K562 (cell line): ENCODE measurements around the gene LRRC7. TPM values are rescaled to one million over a fixed set of nuclear protein-coding genes. Genes with fewer than 3 reads are reported as not detected.

Source experiments
- ATAC-seq: fragments of 200-7000 bp; cut with Tn5 transposase; 3 replicates; pipeline ENCODE4 v1.9.1; 2020; ENCODE audit warnings: moderate library complexity
- BruUV-seq: library from RNA; stranded (reverse); fragments of 400-500 nt; replicated peaks from 2 replicates; lab custom pipeline; 2021; lab: Mats Ljungman, UMichigan
- CTCF ChIA-PET: fragments of 300-600 bp; formaldehyde crosslinking; extraction: SDS; loops from one replicate; lab custom pipeline; 2021; ENCODE audit warnings: low intra/inter-chr PET ratio; lab: Yijun Ruan, JAX
- POLR2A ChIA-PET: fragments of 300-600, 350-650 bp; sonication (Branson Sonifier 250); formaldehyde crosslinking; extraction: SDS; loops from one replicate; lab custom pipeline; 2021; ENCODE audit warnings: antibody characterized with exemption, inconsistent platforms; lab: Yijun Ruan, JAX
- DNase-seq, 4 experiments: peaks; one replicate each; pipeline versions ENCODE4 v3.0.0 to v3.0.0-alpha.2; 2011 to 2018; ENCODE audit warnings: low spot score in 3 of 4, mixed read lengths in 3 of 4; ENCODE audit errors: extremely low read depth in 1 of 4
- FAIRE-seq: peaks from 2 replicates; lab custom pipeline; 2011; peaks lifted over from hg19 to GRCh38; lab: Jason Lieb, UNC
- H2AFZ ChIP-seq: 2 replicates; pipeline ENCODE4 v1.6.0; 2011; ENCODE audit warnings: low read depth, low read length, control low read depth, inconsistent platforms
- H3K27ac ChIP-seq: fragments of 200-600 bp; 3 replicates; pipeline ENCODE4 v1.8.0; 2011; ENCODE audit warnings: low read depth, mild to moderate bottlenecking, control low read depth, inconsistent platforms, low read length, moderate library complexity, mixed read lengths; ENCODE audit errors: extremely low read depth
- H3K27me3 ChIP-seq, 2 experiments: fragments of 300-600 bp in 1 of 2; 2 replicates in 1 of 2; 3 replicates in 1 of 2; pipeline versions ENCODE4 v1.6.0 to v1.8.0; 2011; ENCODE audit warnings: inconsistent platforms in 2 of 2, low read length in 2 of 2, mild to moderate bottlenecking in 1 of 2, mixed read lengths in 1 of 2, moderate library complexity in 1 of 2; ENCODE audit not compliant: control insufficient read depth in 2 of 2, insufficient read depth in 2 of 2
- H3K36me3 ChIP-seq: fragments of 300-600 bp; 3 replicates; pipeline ENCODE4 v1.8.0; 2011; ENCODE audit warnings: mild to moderate bottlenecking, low read length, inconsistent platforms; ENCODE audit not compliant: control insufficient read depth, insufficient read depth
- H3K4me1 ChIP-seq, 2 experiments: fragments of 200-600 bp in 1 of 2; replicated peaks in 1 of 2; 2 replicates in 1 of 2; 3 replicates in 1 of 2; pipeline versions ENCODE4 v1.5.1 to v1.8.0; 2011; ENCODE audit warnings: inconsistent platforms in 2 of 2, low read length in 2 of 2, mild to moderate bottlenecking in 1 of 2, mixed read lengths in 1 of 2, moderate library complexity in 1 of 2; ENCODE audit not compliant: control insufficient read depth in 2 of 2, insufficient read depth in 2 of 2
- H3K4me2 ChIP-seq: 2 replicates; pipeline ENCODE4 v1.6.1; 2011; ENCODE audit warnings: low read length, control low read depth, inconsistent platforms, mixed read lengths; ENCODE audit not compliant: insufficient read depth
- H3K4me3 ChIP-seq: fragments of 200-600 bp; sonication (generic), shearing (Covaris generic); 2 replicates; pipeline ENCODE4 v1.5.1; 2016; ENCODE audit warnings: control low read depth, inconsistent platforms
- H3K79me2 ChIP-seq: fragments of 200-600 bp; 3 replicates; pipeline ENCODE4 v1.8.0; 2011; ENCODE audit warnings: low read length, inconsistent platforms; ENCODE audit not compliant: control insufficient read depth, insufficient read depth
- H3K9ac ChIP-seq, 2 experiments: 2 replicates each; pipeline versions ENCODE4 v1.6.0 to v1.6.1; 2011; ENCODE audit warnings: low read depth in 2 of 2, low read length in 2 of 2, control low read depth in 1 of 2, inconsistent platforms in 1 of 2, mild to moderate bottlenecking in 1 of 2, mixed read lengths in 1 of 2; ENCODE audit not compliant: insufficient read depth in 1 of 2
- H3K9me1 ChIP-seq: one replicate; pipeline ENCODE4 v1.6.0; 2011; ENCODE audit warnings: inconsistent platforms, mild to moderate bottlenecking, low read length, moderate library complexity; ENCODE audit not compliant: control insufficient read depth, insufficient read depth
- H3K9me3 ChIP-seq: replicated peaks from 2 replicates; pipeline ENCODE4 v1.5.1; 2011; ENCODE audit warnings: low read depth, low read length, inconsistent platforms; ENCODE audit not compliant: control insufficient read depth, insufficient read depth
- H4K20me1 ChIP-seq: replicated peaks from 2 replicates; pipeline ENCODE4 v1.6.1; 2011; ENCODE audit warnings: low read length, inconsistent platforms, mixed read lengths; ENCODE audit not compliant: control insufficient read depth, insufficient read depth
- ARID1B ChIP-seq: fragments of 450-650 bp; IDR thresholded peaks from 2 replicates; pipeline ENCODE4 v1.6.1; 2016; ENCODE audit warnings: antibody characterized with exemption, mild to moderate bottlenecking, inconsistent platforms
- CBFA2T3 ChIP-seq: fragments of 450-650 bp; IDR thresholded peaks from 2 replicates; pipeline ENCODE4 v1.6.1; 2017
- EHMT2 ChIP-seq: fragments of 450-650 bp; IDR thresholded peaks from 2 replicates; pipeline ENCODE4 v1.6.1; 2018; ENCODE audit warnings: antibody characterized with exemption
- HIVEP1 ChIP-seq: fragments of 250-450 bp; sonication (Bioruptor Pico); IDR thresholded peaks from 2 replicates; pipeline ENCODE4 v1.4.0; 2020; ENCODE audit warnings: mild to moderate bottlenecking
- JUNB ChIP-seq: fragments of 450-650 bp; formaldehyde crosslinking; conservative IDR thresholded peaks from 2 replicates; pipeline ENCODE4 v1.4.0; 2020; ENCODE audit warnings: mild to moderate bottlenecking
- KDM1A ChIP-seq, 2 experiments: fragments of 450-650 bp; IDR thresholded peaks; 2 replicates each; pipeline ENCODE4 v1.6.1; 2016; ENCODE audit warnings: mild to moderate bottlenecking in 2 of 2
- SRSF1 ChIP-seq: fragments of 200-400 bp; formaldehyde crosslinking; IDR thresholded peaks from 2 replicates; pipeline ENCODE4 v1.6.1; 2017; ENCODE audit warnings: mild to moderate bottlenecking, low read depth, low read length, moderate library complexity
- TCFL5 ChIP-seq: fragments of 250-450 bp; sonication (Bioruptor Pico); conservative IDR thresholded peaks from 2 replicates; pipeline ENCODE4 v1.6.1; 2021; ENCODE audit warnings: mild to moderate bottlenecking, moderate library complexity, matching md5 sums
- WHSC1 ChIP-seq: IDR thresholded peaks from one replicate; pipeline ENCODE4 v1.6.1; 2012; ENCODE audit warnings: low read length, control low read depth, inconsistent platforms
- ZBTB8A ChIP-seq: fragments of 450-650 bp; IDR thresholded peaks from 2 replicates; pipeline ENCODE4 v1.6.1; 2018; ENCODE audit warnings: mild to moderate bottlenecking, moderate library complexity; ENCODE audit not compliant: partially characterized antibody
- WGBS: fragments of 100-300 bp; shearing (Covaris generic); methylation state at CpG from one replicate; pipeline ENCODE4 v1.1.6; 2016; ENCODE audit warnings: low coverage, mixed read lengths; ENCODE audit not compliant: insufficient coverage; ENCODE audit errors: missing lambda C conversion rate; 5-methylcytosine and 5-hydroxymethylcytosine counted together
- in situ Hi-C: fragments of 300-500 bp; cut with MboI; formaldehyde crosslinking; loops from 4 replicates; pipeline ENCODE4 v1.15.0; 2018; ENCODE audit warnings: inconsistent platforms, mixed read lengths
- intact Hi-C: fragments of 100-400 bp; cut with micrococcal nuclease; formaldehyde crosslinking; loops from 2 replicates; pipeline ENCODE4 v1.14.2; 2022
- polyA plus RNA-seq, 8 experiments: library from polyadenylated mRNA; depleted of rRNA in 4 of 8; stranded (reverse) in 5 of 8; unstranded in 3 of 8; fragments of >200 nt; fragmentation: Nextera tagmentation in 2 of 8; fragmentation: Illumina TruSeq in 1 of 8; extraction: Ambion mirVana in 2 of 8; extraction: Trizol in 1 of 8; gene quantifications; 2 replicates each; pipeline versions ENCODE4 v1.2.1 to v1.2.3, GENCODE V29; 2011 to 2014; ENCODE audit warnings: inconsistent platforms in 1 of 8, missing spikeins in 1 of 8
- total RNA-seq, 7 experiments: library from RNA; depleted of rRNA in 6 of 7; stranded (reverse); fragments of >200 nt in 6 of 7; fragmentation: Illumina TruSeq in 2 of 7; extraction: Trizol in 2 of 7; gene quantifications; 2 replicates each; pipeline versions ENCODE4 v1.2.1 to v1.2.3, GENCODE V29; 2011 to 2021; ENCODE audit warnings: low replicate concordance in 1 of 7
- TF ChIP-seq, protein P1 (sequence below): fragments of 250-450 bp; sonication (Bioruptor Pico); IDR thresholded peaks from 2 replicates; pipeline ENCODE4 v1.8.0; 2021; ENCODE audit warnings: moderate library complexity, mild to moderate bottlenecking, inconsistent platforms
- TF ChIP-seq, protein P2 (sequence below): fragments of 250-450 bp; sonication (Bioruptor Pico); IDR thresholded peaks from 2 replicates; pipeline ENCODE4 v1.5.0; 2020; ENCODE audit warnings: mild to moderate bottlenecking
- TF ChIP-seq, protein P3 (sequence below): fragments of 450-650 bp; IDR thresholded peaks from 2 replicates; pipeline ENCODE4 v1.7.0; 2016; ENCODE audit warnings: borderline replicate concordance
- TF ChIP-seq, protein P4 (sequence below): fragments of 450-650 bp; formaldehyde crosslinking; IDR thresholded peaks from 2 replicates; pipeline ENCODE4 v1.4.0; 2020; ENCODE audit warnings: mild to moderate bottlenecking, moderate library complexity

The LRRC7 gene
- total and polyA plus RNA-seq, 9 of the 15 experiments (the other 6 are each of a cell fraction or from before 2014, with no cell fraction given), result 0.09 to 0.94 (median 0.49) TPM

DNA sequence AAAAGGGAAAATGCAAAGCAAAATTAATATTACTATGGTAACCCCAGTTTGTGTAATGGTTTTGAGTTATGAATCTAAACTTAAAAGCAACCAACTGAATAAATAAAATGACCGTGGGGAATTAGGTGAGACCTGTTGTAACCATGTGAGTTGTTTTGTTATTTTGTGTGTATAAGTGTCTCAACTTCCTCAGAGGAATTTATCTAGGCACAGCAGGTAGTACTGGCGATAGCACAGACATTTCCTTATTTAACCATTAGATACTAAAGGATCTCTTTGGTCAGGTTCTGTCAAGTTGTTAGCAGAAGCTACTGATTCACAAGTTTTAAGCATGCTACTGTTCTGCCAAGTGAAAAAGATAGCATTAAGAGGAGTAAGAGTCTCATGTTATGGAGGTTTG is 39.3 kb upstream of the LRRC7 start (continued):
- TF ChIP-seq, protein P1, sequence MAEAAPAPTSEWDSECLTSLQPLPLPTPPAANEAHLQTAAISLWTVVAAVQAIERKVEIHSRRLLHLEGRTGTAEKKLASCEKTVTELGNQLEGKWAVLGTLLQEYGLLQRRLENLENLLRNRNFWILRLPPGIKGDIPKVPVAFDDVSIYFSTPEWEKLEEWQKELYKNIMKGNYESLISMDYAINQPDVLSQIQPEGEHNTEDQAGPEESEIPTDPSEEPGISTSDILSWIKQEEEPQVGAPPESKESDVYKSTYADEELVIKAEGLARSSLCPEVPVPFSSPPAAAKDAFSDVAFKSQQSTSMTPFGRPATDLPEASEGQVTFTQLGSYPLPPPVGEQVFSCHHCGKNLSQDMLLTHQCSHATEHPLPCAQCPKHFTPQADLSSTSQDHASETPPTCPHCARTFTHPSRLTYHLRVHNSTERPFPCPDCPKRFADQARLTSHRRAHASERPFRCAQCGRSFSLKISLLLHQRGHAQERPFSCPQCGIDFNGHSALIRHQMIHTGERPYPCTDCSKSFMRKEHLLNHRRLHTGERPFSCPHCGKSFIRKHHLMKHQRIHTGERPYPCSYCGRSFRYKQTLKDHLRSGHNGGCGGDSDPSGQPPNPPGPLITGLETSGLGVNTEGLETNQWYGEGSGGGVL (CRISPR knock-in tag), result no peak
- TF ChIP-seq WHSC1 (no peak), ARID1B (0 out of 2 replicates have a peak, but pooled peaks have one; percentile 22), ZBTB8A (no peak), CBFA2T3 (peak; percentile 35; the same call in 1 of the 2 replicates), EHMT2 (no peak)
- TF ChIP-seq, protein P2, sequence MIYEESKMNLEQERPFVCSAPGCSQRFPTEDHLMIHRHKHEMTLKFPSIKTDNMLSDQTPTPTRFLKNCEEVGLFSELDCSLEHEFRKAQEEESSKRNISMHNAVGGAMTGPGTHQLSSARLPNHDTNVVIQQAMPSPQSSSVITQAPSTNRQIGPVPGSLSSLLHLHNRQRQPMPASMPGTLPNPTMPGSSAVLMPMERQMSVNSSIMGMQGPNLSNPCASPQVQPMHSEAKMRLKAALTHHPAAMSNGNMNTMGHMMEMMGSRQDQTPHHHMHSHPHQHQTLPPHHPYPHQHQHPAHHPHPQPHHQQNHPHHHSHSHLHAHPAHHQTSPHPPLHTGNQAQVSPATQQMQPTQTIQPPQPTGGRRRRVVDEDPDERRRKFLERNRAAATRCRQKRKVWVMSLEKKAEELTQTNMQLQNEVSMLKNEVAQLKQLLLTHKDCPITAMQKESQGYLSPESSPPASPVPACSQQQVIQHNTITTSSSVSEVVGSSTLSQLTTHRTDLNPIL (CRISPR knock-in tag), result no peak

DNA sequence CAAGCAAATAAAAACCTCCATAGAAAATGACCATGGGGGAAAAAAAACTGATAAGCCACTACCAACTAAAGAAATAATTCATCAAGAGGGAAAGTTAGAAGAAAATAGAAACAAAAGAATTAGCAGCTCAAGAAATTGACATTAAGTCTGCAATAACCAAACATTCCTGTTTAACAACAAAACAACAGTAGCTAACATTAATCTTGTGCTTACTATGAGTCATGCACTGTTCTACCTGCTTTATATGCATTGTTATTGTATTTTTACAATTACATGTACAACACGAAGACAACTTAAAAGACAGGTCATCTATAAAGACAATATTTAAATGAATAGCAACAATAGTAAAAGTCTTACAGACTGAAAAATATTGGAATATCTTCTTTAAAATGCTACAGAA is 34.4 kb upstream of the LRRC7 start:
- H3K27me3 ChIP-seq, result no peaks in the 10 kb centered on the region
- in situ Hi-C loops, result no loop called here
- no peaks in the 10 kb centered on the region for H3K9me3 ChIP-seq
- no peak for ATAC-seq
- TF ChIP-seq, protein P3, sequence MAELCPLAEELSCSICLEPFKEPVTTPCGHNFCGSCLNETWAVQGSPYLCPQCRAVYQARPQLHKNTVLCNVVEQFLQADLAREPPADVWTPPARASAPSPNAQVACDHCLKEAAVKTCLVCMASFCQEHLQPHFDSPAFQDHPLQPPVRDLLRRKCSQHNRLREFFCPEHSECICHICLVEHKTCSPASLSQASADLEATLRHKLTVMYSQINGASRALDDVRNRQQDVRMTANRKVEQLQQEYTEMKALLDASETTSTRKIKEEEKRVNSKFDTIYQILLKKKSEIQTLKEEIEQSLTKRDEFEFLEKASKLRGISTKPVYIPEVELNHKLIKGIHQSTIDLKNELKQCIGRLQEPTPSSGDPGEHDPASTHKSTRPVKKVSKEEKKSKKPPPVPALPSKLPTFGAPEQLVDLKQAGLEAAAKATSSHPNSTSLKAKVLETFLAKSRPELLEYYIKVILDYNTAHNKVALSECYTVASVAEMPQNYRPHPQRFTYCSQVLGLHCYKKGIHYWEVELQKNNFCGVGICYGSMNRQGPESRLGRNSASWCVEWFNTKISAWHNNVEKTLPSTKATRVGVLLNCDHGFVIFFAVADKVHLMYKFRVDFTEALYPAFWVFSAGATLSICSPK, result no peak
- TF ChIP-seq, protein P4, sequence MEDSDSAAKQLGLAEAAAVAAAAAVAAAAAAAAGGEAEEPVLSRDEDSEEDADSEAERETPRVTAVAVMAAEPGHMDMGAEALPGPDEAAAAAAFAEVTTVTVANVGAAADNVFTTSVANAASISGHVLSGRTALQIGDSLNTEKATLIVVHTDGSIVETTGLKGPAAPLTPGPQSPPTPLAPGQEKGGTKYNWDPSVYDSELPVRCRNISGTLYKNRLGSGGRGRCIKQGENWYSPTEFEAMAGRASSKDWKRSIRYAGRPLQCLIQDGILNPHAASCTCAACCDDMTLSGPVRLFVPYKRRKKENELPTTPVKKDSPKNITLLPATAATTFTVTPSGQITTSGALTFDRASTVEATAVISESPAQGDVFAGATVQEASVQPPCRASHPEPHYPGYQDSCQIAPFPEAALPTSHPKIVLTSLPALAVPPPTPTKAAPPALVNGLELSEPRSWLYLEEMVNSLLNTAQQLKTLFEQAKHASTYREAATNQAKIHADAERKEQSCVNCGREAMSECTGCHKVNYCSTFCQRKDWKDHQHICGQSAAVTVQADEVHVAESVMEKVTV (CRISPR knock-in tag), result no peak
- TF ChIP-seq KDM1A (IDR thresholded peaks at IDR 0.05) (no peak), SRSF1 (no peak), JUNB (no peak), TCFL5 (CRISPR knock-in tag) (no peak), HIVEP1 (no peak)
- H3K27ac ChIP-seq, result no peak overlapping the region
- H2AFZ ChIP-seq, result no peak overlapping the region
- 38% methylated on average over 1 of the region's 1 CpG for WGBS
- no peaks in the 10 kb centered on the region for H3K36me3 ChIP-seq
- intact Hi-C loops, result no loop called here
- FAIRE-seq, result no peak
- no peak for DNase-seq
- H3K4me2 ChIP-seq, result no peak overlapping the region
- peaks cover 0 to 4% of the 10 kb centered on the region in 2 experiments; a peak in 2 of 5 replicates for H3K4me1 ChIP-seq
- H3K4me3 ChIP-seq, result no peak overlapping the region
- ChIA-PET POLR2A (no interaction called here), CTCF (no interaction called here)
- H3K9ac ChIP-seq, result no peak overlapping the region
- no peaks in the 10 kb centered on the region for H3K9me1 ChIP-seq
- H4K20me1 ChIP-seq, result no peaks in the 10 kb centered on the region
- H3K79me2 ChIP-seq, result no peaks in the 10 kb centered on the region
- no TSS peak for BruUV-seq
